Mesenteric fat pad (tissue), 1 donor: Measurements from ENCODE around the gene YBX1. TPM values are rescaled to one million over a fixed set of nuclear protein-coding genes. Genes with fewer than 3 reads are reported as not detected.
"Not testable (repeated sequence)": the region's sequence is repeated elsewhere in the genome, so short reads cannot be mapped to it uniquely, and the experiment has no call there.

Source experiments
- DNase-seq: peaks from one replicate; pipeline ENCODE4 v3.0.0-alpha.2; 2020; ENCODE audit warnings: low spot score
- total RNA-seq: library from RNA; stranded (reverse); fragmentation: NEBNext Ultra II Directional; extraction: Animal tissue kit (Norgen Biotek cat#: 25700); gene quantifications from one replicate; pipeline ENCODE4 v1.2.1, GENCODE V29; 2021
- donor health status: DM: yes; HTN: yes; CAD: no.

YBX1 gene
- total RNA-seq, 1 donor from 2014 or later: 677 TPM

- no peak for DNase-seq
Measured at GRCh38 chr1:42686418-42686817, 4.2 kb downstream of the YBX1 start.

- DNase-seq: no peak
Measured at GRCh38 chr1:42689912-42690311, 7.7 kb downstream of the YBX1 start.

DNA sequence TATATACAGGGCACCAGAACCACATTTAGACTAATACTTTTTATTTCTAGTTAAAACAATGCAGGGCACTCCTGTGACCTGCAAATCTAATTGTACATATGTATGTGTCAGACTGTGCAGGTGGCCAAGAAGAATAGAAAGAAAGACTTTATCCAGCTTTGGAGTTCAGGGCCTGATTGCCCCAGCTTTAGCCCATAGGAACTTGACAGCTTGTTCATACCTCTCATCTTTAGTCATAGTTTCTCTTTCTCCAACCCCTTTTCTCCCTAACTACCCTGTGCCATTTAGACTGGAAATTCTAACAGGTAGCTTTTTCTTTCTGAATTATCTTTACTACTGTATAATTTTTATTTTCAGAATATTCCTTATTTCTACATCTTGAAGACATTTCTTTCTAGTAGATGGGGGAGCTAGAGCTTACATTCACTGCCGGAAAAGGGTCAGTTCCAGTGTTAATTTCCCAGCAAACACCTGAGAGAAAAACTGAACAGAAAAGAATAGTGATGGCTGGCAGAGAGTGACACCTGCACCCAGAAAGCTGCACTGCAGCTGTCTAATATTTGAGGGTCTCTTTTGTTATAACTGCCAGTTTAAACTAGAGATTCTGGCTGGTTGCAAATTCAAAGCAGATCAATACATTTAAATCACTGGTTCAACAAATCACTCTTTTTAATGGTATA lies 8.4 kb downstream of the YBX1 start:
- no peak for DNase-seq

DNA sequence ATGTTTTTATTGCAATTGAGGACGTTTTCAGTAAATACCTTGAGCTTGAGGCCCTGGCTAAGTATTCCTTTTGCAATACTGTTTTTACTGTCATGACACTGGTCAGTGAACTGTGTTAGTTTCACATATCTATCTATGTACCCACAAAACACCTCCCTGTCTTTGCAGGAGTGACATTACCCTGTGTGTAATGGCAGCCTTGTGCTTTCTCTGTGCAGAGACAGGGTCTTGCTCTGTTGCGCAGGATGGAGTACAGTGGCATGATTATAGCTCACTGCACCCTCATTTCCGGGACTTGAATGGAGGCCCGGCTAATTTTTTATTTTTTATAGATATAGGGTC lies 8.9 kb downstream of the YBX1 start:
- no peak for DNase-seq

GRCh38 chr1:42692461-42692860 lies 10.2 kb downstream of the YBX1 start:
- no peak for DNase-seq

DNA sequence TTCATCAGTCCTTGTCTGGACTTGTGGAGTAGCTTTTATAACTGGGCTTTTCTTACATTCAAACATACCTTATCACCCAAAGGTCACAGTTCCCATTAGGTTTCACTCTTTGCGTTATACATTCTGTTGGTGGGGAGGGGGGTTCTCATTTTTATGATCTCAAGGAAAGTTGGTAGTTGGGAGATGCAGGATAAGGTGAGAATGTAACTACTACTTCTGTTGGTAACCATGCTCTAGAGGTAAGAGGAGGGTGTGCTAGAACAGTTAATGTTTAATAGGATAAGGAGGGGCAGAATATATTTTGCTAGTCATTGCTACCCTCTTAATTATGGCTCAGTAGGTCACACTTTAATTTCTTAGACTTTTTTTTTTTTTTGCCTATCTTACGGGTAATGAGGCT lies 10.7 kb downstream of the YBX1 start:
- no peak for DNase-seq

GRCh38 chr1:42698081-42698813 lies 16.0 kb downstream of the YBX1 start:
- no peak for DNase-seq

DNA sequence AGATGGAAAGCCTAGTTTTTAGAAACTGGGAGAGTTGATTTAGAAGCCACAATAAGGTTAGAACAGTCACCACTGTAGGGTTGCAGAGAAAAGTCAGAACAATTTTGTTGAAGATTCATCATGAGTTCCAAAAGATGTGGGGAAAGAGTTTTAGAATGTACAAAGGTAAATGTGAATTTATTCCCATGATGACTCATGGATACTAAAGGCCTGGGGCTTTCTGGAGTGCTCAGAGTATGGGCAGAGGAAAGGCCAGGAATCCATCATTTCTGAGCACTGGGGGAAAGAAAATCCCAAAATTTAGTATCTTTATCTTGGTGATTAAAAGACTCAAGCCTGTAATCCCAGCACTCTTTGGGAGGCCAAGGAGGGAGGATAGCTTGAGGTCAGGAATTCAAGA lies 17.8 kb downstream of the YBX1 start:
- DNase-seq: no peak

- DNase-seq: no peak
Measured at GRCh38 chr1:42703888-42704464, 21.8 kb downstream of the YBX1 start.

DNA sequence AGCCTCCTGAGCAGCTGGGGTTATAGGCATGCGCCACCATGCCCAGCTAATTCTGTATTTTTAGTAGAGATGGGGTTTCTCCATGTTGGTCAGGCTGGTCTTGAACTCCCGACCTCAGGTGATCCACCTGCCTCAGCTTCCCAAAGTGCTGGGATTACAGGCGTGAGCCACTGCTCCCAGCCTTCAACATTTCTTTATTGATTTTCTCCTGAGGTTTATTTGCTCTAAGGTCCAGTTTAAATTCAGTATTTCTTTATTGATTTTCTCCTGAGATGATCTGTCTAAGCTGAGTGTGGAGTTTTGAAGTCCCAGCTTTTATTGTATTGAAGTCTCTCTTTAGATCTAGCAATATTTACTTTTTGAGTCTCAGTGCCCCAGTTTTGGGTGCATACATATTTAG lies 30.6 kb downstream of the YBX1 start:
- DNase-seq: not testable (repeated sequence)

DNA sequence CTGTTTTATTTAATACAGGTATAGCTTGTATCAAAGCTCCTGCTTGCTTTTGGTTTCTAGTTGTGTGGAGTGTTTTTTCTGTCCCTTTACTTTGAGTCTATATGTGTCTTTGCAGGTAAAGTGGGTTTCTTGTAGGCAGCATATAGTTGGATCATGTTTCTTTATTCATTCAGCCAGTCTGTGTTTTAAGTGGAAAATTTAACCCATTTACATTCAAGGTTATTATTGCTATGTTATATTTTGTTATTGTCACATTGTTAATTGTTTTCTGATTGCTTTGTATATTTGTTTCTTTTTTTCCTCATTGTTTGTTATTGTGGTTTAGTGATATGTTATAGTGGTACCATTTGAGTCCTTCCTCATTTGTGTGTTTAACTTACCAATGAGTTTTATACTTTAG lies 31.1 kb downstream of the YBX1 start:
- DNase-seq: no peak

DNA sequence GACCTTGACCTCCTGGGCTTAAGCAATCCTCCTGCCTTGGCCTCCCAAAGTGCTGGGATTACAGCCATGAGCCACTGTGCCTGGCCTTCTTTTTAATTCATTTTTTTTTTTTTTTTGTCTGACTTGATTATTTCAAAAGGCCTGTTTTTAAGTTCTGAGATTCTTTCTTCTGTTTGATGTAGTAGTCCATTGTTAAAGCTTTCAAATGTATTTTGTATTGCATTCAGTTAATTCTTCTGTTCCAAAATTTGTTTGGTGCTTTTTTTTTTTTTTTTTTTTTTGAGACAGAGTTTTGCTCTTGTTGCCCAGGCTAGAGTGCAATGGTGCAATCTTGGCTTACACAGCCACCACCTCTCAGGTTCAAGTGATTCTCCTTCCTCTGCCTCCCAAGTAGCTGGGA lies 32.2 kb downstream of the YBX1 start:
- DNase-seq: not testable (repeated sequence)

DNA sequence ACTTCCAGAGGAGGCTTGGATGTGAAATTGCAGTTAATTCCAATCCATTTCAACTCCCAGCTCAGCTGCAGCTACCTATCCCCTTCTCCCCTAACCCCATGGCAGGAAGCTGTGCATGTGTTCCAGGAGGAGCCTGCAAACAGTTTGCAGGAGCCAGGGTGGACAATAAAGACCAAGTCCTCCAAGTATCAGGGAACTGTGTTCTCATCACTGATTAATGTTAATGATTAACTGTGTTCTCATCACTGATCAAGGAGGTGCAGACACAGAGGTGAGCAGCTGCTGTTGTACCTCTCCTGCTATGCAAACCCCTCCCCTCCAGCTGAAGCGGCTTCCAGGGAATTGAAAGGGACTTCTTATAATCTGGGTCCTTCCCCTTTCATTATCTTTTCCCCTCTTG lies 38.6 kb downstream of the YBX1 start:
- DNase-seq: no peak

- DNase-seq: no peak
Measured at GRCh38 chr1:42721926-42722325, 39.7 kb downstream of the YBX1 start.

DNA sequence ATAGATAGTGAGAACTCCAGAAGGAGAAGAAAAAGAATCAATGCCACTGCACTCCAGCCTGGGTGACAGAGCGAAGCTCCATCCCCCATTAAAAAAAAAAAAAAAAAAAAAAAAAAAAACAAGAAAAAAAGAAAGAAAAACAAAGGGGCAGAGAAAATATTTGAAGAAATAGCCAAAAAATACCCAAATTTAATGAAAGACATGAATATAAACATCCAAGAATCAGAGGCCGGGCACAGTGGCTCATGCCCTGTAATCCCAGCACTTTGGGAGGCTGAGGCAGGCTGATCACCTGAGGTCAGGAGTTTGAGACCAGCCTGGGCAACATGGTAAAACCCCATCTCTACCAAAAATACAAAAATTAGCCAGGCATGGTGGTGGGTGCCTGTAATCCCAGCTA lies 40.2 kb downstream of the YBX1 start:
- not testable (repeated sequence) for DNase-seq

DNA sequence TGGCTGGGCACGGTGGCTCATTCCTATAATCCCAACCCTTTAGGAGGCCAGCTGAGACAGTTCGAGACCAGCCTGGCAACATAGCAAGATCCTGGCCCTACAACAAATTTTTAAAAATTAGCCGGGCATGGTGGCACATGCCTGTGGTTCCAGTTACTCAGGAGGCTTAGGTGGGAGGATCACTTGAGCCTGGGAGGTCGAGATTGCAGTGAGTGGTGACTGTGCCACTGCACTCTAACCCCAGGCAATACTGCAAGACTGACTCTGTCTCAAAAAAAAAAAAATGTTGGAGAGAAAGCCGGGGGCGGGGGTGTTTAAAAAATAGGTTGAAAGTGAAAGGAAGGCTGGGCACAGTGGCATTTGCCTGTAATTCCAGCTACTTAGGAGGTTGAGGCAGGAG lies 41.3 kb downstream of the YBX1 start:
- DNase-seq: peak; percentile 33

DNA sequence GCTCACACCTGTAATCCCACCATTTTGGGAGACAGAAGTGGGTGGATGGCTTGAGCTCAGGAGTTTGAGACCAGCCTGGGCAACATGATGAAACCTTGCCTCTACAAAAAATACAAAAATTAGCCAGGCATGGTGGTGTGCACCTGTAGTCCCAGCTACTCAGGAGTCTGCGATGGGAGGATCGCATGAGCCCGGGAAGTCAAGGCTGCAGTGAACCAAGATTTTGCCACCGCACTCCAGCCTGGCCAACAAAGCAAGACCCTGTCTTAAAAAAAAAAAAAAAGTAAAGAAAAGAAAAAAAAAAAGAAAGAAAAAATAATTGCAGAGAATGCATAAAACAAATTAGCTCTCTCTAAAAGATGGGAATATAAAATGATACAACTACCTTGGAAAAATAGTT lies 43.6 kb downstream of the YBX1 start:
- DNase-seq: peak; percentile 14

DNA sequence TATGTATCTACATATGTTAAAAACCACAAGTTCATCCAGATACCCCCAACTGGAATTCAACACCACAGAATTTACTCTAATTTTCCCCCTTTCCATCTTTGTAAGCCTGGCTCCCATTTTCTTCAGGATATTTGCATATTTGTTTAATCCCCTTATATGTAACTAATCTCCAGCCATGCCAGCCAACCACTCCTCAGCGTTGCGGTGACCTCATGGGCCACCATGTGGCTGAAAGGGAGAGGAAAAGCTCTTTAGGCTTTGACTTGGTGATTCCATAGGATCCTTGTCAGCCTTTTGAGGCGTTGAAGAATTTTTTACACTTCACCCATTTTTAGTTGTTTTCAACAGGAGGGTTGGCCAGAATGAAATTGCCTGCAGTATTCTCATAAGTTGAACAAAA lies 47.8 kb downstream of the YBX1 start:
- DNase-seq: no peak

GRCh38 chr1:42730988-42731387 lies 48.8 kb downstream of the YBX1 start:
- DNase-seq: no peak

DNA sequence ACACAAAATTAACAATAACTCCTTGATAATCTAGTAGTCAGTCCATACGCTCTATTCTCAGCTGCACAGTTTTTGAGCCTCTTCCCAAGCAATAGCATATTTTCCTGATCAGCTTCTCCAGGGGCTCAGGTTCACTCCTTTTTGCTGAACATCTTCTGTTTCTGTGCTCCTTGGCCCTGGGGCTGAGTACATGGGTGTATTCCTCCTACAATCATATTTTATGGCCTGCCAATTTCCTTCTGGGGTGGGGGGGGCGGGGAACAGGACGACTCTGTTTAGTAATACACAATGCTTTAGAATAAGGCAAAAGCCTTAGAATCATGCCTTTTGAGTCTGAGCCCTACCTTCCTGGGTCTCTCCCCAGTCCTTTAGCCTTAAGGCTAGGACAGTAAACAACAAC lies 49.4 kb downstream of the YBX1 start:
- DNase-seq: no peak

- peak; percentile 59 for DNase-seq
Measured at GRCh38 chr1:42732126-42732680, 50.0 kb downstream of the YBX1 start.

GRCh38 chr1:42733415-42734200 lies 51.4 kb downstream of the YBX1 start:
- DNase-seq: peak; percentile 30
